H1 (cell line): ENCODE measurements around the gene ATPAF2. TPM values are rescaled to one million over a fixed set of nuclear protein-coding genes. Genes with fewer than 3 reads are reported as not detected.

Experiments used
- BRCA1 ChIP-seq: IDR thresholded peaks from 2 replicates; pipeline ENCODE4 v1.6.1; 2012; ENCODE audit warnings: low read depth, low read length, improper control_type of control experiment
- CHD7 ChIP-seq: fragments of 300-600 bp; sonication (generic); IDR thresholded peaks from 2 replicates; pipeline ENCODE4 v1.7.1; 2012; ENCODE audit warnings: low read length, moderate library complexity, mild to moderate bottlenecking, inconsistent platforms; ENCODE audit not compliant: insufficient replicate concordance
- EGR1 ChIP-seq: IDR thresholded peaks from 2 replicates; pipeline ENCODE4 v1.6.1; 2011; ENCODE audit warnings: low read depth, low read length, borderline replicate concordance
- JUND ChIP-seq: IDR thresholded peaks from 2 replicates; pipeline ENCODE4 v1.6.1; 2011; ENCODE audit warnings: mild to moderate bottlenecking, improper control_type of control experiment, low read length
- POU5F1 ChIP-seq: IDR thresholded peaks from 2 replicates; pipeline ENCODE4 v1.6.1; 2011; ENCODE audit warnings: low read depth, mild to moderate bottlenecking, low read length, moderate library complexity
- TAF1 ChIP-seq: IDR thresholded peaks from 2 replicates; pipeline ENCODE4 v1.6.1; 2011; ENCODE audit warnings: mild to moderate bottlenecking, low read depth, low read length
- polyA plus RNA-seq, 7 experiments: library from polyadenylated mRNA; depleted of rRNA in 3 of 7; stranded (reverse) in 5 of 7; unstranded in 2 of 7; fragments of >200 nt in 5 of 7; fragments of 200-250 nt in 2 of 7; gene quantifications; 1 replicate in 5 of 7; 2 replicates in 1 of 7; 4 replicates in 1 of 7; pipeline versions ENCODE4 v1.2.1 to v1.2.3, GENCODE V29; 2011 to 2013; ENCODE audit warnings: missing spikeins in 2 of 7, mixed read lengths in 2 of 7
- total RNA-seq: library from RNA; stranded (reverse); fragmentation: NEBNext Ultra II Directional; extraction: Animal tissue kit (Norgen Biotek cat#: 25700); gene quantifications from 2 replicates; pipeline ENCODE4 v1.2.1, GENCODE V29; 2021

The ATPAF2 gene
- total and polyA plus RNA-seq, 2 of the 8 experiments (the other 6 are each of a cell fraction or from before 2014, with no cell fraction given) = 19.6 to 22.9 TPM

- TF ChIP-seq CHD7 (no peak), POU5F1 (no peak), EGR1 (no peak), BRCA1 (no peak), JUND (no peak), TAF1 (no peak)
These were observed 34.6 kb downstream of the ATPAF2 start (continued) for GRCh38 chr17:18004345-18004744.
